GM23338 (cell line): ENCODE measurements around the gene AFAP1L2. TPM values are rescaled to one million over a fixed set of nuclear protein-coding genes. Genes with fewer than 3 reads are reported as not detected.
"Not testable (repeated sequence)": the region's sequence is repeated elsewhere in the genome, so short reads cannot be mapped to it uniquely, and the experiment has no call there.

Source experiments
- ATAC-seq: fragments of 200-7000 bp; cut with Tn5 transposase; 3 replicates; pipeline ENCODE4 v1.9.1; 2020
- DNase-seq: peaks from one replicate; pipeline ENCODE4 v3.0.0-alpha.2; 2015; ENCODE audit warnings: low spot score
- H2AFZ ChIP-seq: fragments of 200-600 bp; sonication (generic); 2 replicates; pipeline ENCODE4 v1.8.0; 2016; ENCODE audit warnings: antibody characterized with exemption, mild to moderate bottlenecking, moderate library complexity
- H3F3A ChIP-seq: fragments of 200-600 bp; sonication (generic); replicated peaks from 2 replicates; pipeline ENCODE4 v1.8.0; 2017; ENCODE audit warnings: antibody characterized with exemption, mixed run types, low read depth
- H3K27ac ChIP-seq: fragments of 200-600 bp; sonication (generic); 2 replicates; pipeline ENCODE4 v1.6.1; 2016; ENCODE audit warnings: low read depth
- H3K27me3 ChIP-seq: fragments of 200-600 bp; sonication (generic); 2 replicates; pipeline ENCODE4 v1.8.0; 2016; ENCODE audit warnings: mild to moderate bottlenecking, mixed run types, moderate library complexity; ENCODE audit not compliant: insufficient read depth
- H3K36me3 ChIP-seq: fragments of 200-600 bp; sonication (generic); 2 replicates; pipeline ENCODE4 v1.8.0; 2016; ENCODE audit warnings: mild to moderate bottlenecking; ENCODE audit not compliant: insufficient read depth
- H3K4me1 ChIP-seq: fragments of 200-600 bp; sonication (generic); 2 replicates; pipeline ENCODE4 v1.8.0; 2016; ENCODE audit warnings: mild to moderate bottlenecking, moderate library complexity; ENCODE audit not compliant: insufficient read depth
- H3K4me2 ChIP-seq: fragments of 200-600 bp; sonication (generic); 2 replicates; pipeline ENCODE4 v1.7.1; 2017; ENCODE audit warnings: mixed run types
- H3K4me3 ChIP-seq: fragments of 200-600 bp; sonication (generic); 2 replicates; pipeline ENCODE4 v1.6.1; 2016; ENCODE audit warnings: mixed run types
- H3K79me2 ChIP-seq: fragments of 200-600 bp; sonication (generic); replicated peaks from 2 replicates; pipeline ENCODE4 v1.8.0; 2017; ENCODE audit warnings: mild to moderate bottlenecking; ENCODE audit not compliant: insufficient read depth
- H3K9me2 ChIP-seq: fragments of 200-600 bp; sonication (generic); 2 replicates; pipeline ENCODE4 v1.8.0; 2017; ENCODE audit not compliant: insufficient read depth
- H4K20me1 ChIP-seq: fragments of 200-600 bp; sonication (generic); replicated peaks from 2 replicates; pipeline ENCODE4 v1.8.0; 2017; ENCODE audit warnings: mild to moderate bottlenecking; ENCODE audit not compliant: insufficient read depth
- H3K27ac Mint-ChIP-seq: 2 replicates; pipeline ENCODE4 v1.8.0; 2020; ENCODE audit warnings: inconsistent platforms, mild to moderate bottlenecking, moderate library complexity, mixed read lengths
- H3K27me3 Mint-ChIP-seq: 3 replicates; pipeline ENCODE4 v1.8.0; 2022; ENCODE audit warnings: low read depth, mild to moderate bottlenecking, moderate library complexity, mixed read lengths, inconsistent platforms; ENCODE audit not compliant: insufficient read depth, poor library complexity
- H3K36me3 Mint-ChIP-seq: 3 replicates; pipeline ENCODE4 v1.8.0; 2021; ENCODE audit warnings: low read depth, mild to moderate bottlenecking, inconsistent platforms, moderate library complexity, mixed read lengths
- H3K4me1 Mint-ChIP-seq: 3 replicates; pipeline ENCODE4 v1.8.0; 2020; ENCODE audit warnings: mild to moderate bottlenecking, inconsistent platforms, mixed read lengths
- H3K4me3 Mint-ChIP-seq: 3 replicates; pipeline ENCODE4 v1.8.0; 2021; ENCODE audit warnings: moderate library complexity, mild to moderate bottlenecking, inconsistent platforms, mixed read lengths
- H3K9me3 Mint-ChIP-seq: 3 replicates; pipeline ENCODE4 v1.8.0; 2020; ENCODE audit warnings: moderate library complexity, mild to moderate bottlenecking, inconsistent platforms, mixed read lengths
- CREB1 ChIP-seq: fragments of 250-450 bp; sonication (Bioruptor Pico); IDR thresholded peaks from 2 replicates; pipeline ENCODE4 v1.5.0; 2020; ENCODE audit warnings: low read depth, mild to moderate bottlenecking, moderate library complexity
- CTCF ChIP-seq, 2 experiments: fragments of 200-600 bp in 1 of 2; sonication (generic) in 1 of 2; conservative IDR thresholded peaks; 2 replicates each; pipeline versions ENCODE4 v1.5.1 to v1.6.1; 2016 to 2017; ENCODE audit warnings: antibody characterized with exemption in 2 of 2, low read depth in 2 of 2, mild to moderate bottlenecking in 2 of 2, moderate library complexity in 1 of 2
- EZH2phosphoT487 ChIP-seq: fragments of 200-600 bp; sonication (generic); IDR thresholded peaks from one replicate; pipeline ENCODE4 v1.8.1; 2018; ENCODE audit warnings: antibody characterized with exemption; ENCODE audit not compliant: unreplicated experiment
- NANOG ChIP-seq: IDR thresholded peaks from 2 replicates; pipeline ENCODE4 v1.6.1; 2016; ENCODE audit warnings: antibody characterized with exemption, borderline replicate concordance
- STAT1 ChIP-seq: IDR thresholded peaks from one replicate; pipeline ENCODE4 v1.6.1; 2016; ENCODE audit warnings: antibody characterized with exemption; ENCODE audit not compliant: unreplicated experiment
- ZNF331 ChIP-seq: fragments of 250-450 bp; sonication (Bioruptor Pico); IDR thresholded peaks from 2 replicates; pipeline ENCODE4 v1.5.0; 2020; ENCODE audit warnings: low read depth, mild to moderate bottlenecking, moderate library complexity
- ZNF462 ChIP-seq: fragments of 250-450 bp; sonication (Bioruptor Pico); IDR thresholded peaks from 2 replicates; pipeline ENCODE4 v1.5.0; 2020; ENCODE audit warnings: mild to moderate bottlenecking, moderate library complexity
- polyA plus RNA-seq: library from polyadenylated mRNA; unstranded; fragments of >200 nt; fragmentation: Nextera tagmentation; extraction: Ambion mirVana; gene quantifications from 2 replicates; pipeline ENCODE4 v1.2.1, GENCODE V29; 2016
- total RNA-seq: library from RNA; depleted of rRNA; stranded (reverse); fragments of >200 nt; shearing (Covaris generic); gene quantifications from 2 replicates; pipeline ENCODE4 v1.2.3, GENCODE V29; 2014

AFAP1L2 gene
- total and polyA plus RNA-seq, 2 experiments from 2014 or later: 2.3 to 6.5 TPM

- Histone ChIP-seq H3K4me3 (no peak overlapping the region), H2AFZ (no peak overlapping the region), H3F3A (no peaks in the 10 kb centered on the region), H4K20me1 (no peaks in the 10 kb centered on the region), H3K4me1 (peaks cover 13% of the 10 kb centered on the region), H3K79me2 (no peaks in the 10 kb centered on the region), H3K4me2 (no peak overlapping the region), H3K27ac (no peak overlapping the region), H3K9me2 (no peaks in the 10 kb centered on the region), H3K36me3 (no peaks in the 10 kb centered on the region), H3K27me3 (no peaks in the 10 kb centered on the region)
- Mint-ChIP-seq H3K27me3 (peaks cover 7% of the 10 kb centered on the region), H3K4me1 (peaks cover 47% of the 10 kb centered on the region), H3K27ac (no peak overlapping the region), H3K36me3 (no peaks in the 10 kb centered on the region), H3K4me3 (no peak overlapping the region), H3K9me3 (no peaks in the 10 kb centered on the region)
- DNase-seq (peak; percentile 12), ATAC-seq (no peak)
- TF ChIP-seq ZNF462 (CRISPR knock-in tag) (no peak), EZH2phosphoT487 (no peak), CTCF (conservative IDR thresholded peaks at IDR 0.05; ENCODE audit: low read depth in 2 of 2) (no peak), STAT1 (no peak), CREB1 (no peak), ZNF331 (CRISPR knock-in tag) (no peak), NANOG (no peak)
These were observed 70.0 kb downstream of the AFAP1L2 start for GRCh38 chr10:114334301-114334700.

GRCh38 chr10:114333441-114333840, 70.9 kb downstream of the AFAP1L2 start:
- H3K4me3 Mint-ChIP-seq, H3K9me3 Mint-ChIP-seq, H3K36me3 ChIP-seq, H3K4me2 ChIP-seq, H3K27ac Mint-ChIP-seq, H3K27me3 Mint-ChIP-seq, ATAC-seq, H4K20me1 ChIP-seq, H3K4me3 ChIP-seq, H3K27me3 ChIP-seq, H3K9me2 ChIP-seq, DNase-seq, H3K27ac ChIP-seq, H3K36me3 Mint-ChIP-seq, H3F3A ChIP-seq, H3K79me2 ChIP-seq, H2AFZ ChIP-seq: not testable (repeated sequence)
- peaks cover 13% of the 10 kb centered on the region for H3K4me1 ChIP-seq
- peaks cover 45% of the 10 kb centered on the region for H3K4me1 Mint-ChIP-seq
